Ovary (tissue), 9 donors: ENCODE results near the gene SSRP1. TPM values are rescaled to one million over a fixed set of nuclear protein-coding genes. Genes with fewer than 3 reads are reported as not detected.

Source experiments
- DNase-seq, 5 donors: peaks; one replicate each; pipeline ENCODE4 v3.0.0-alpha.2; 2019 to 2020
- H3K27ac ChIP-seq, 2 donors: fragments of 200-600 bp; one replicate each; pipeline versions ENCODE4 v1.5.1 to v1.8.0; 2019 to 2022
- H3K27me3 ChIP-seq: fragments of 200-600 bp; one replicate; pipeline ENCODE4 v1.8.0; 2022
- H3K36me3 ChIP-seq: fragments of 200-600 bp; sonication (generic); one replicate; pipeline ENCODE4 v1.5.1; 2019
- H3K4me1 ChIP-seq: one replicate; pipeline ENCODE4 v1.8.1; 2013; ENCODE audit warnings: mild to moderate bottlenecking, moderate library complexity; ENCODE audit not compliant: insufficient read depth
- H3K4me3 ChIP-seq: fragments of 200-600 bp; sonication (generic); one replicate; pipeline ENCODE4 v1.5.1; 2017
- H3K9me3 ChIP-seq, 2 donors: fragments of 200-600 bp in 1 of 2; sonication (generic) in 1 of 2; one replicate each; pipeline versions ENCODE4 v1.5.1 to v1.8.1; 2013 to 2019; ENCODE audit warnings: mild to moderate bottlenecking in 1 of 2, moderate library complexity in 1 of 2
- EP300 ChIP-seq: sonication (generic); formaldehyde crosslinking; IDR thresholded peaks from one replicate; pipeline ENCODE4 v1.6.1; 2017; ENCODE audit warnings: antibody characterized with exemption
- POLR2A ChIP-seq: fragments of 450-650 bp; IDR thresholded peaks from one replicate; pipeline ENCODE4 v1.6.1; 2017; ENCODE audit warnings: antibody characterized with exemption, mild to moderate bottlenecking, moderate library complexity
- WGBS, 3 donors: extraction: QIAGEN DNeasy Blood & Tissue Kit in 1 of 3; methylation state at CpG; one replicate each; pipeline versions ENCODE4 v1.1.5 to v1.1.7; 2013 to 2017; 5-methylcytosine and 5-hydroxymethylcytosine counted together
- intact Hi-C, 4 donors: fragments of 100-400 bp; cut with DNase I; formaldehyde crosslinking; loops; one replicate each; pipeline versions ENCODE4 v1.11.0 to v1.15.1; 2022 to 2023
- polyA plus RNA-seq, 2 donors: library from polyadenylated mRNA; stranded (reverse); fragments of 200-250 nt in 1 of 2; fragments of 350-450 nt in 1 of 2; fragmentation: Illumina TruSeq in 1 of 2; extraction: RNeasy Lipid Tissue Mini Kit (QIAGEN cat#74804) in 1 of 2; gene quantifications; one replicate each; pipeline ENCODE4 v1.2.3, GENCODE V29; 2013 to 2014
- total RNA-seq, 7 donors: library from RNA; depleted of rRNA in 2 of 7; stranded (reverse); fragments of >200 nt in 2 of 7; fragmentation: NEBNext Ultra II Directional in 3 of 7; extraction: Animal tissue kit (Norgen Biotek cat#: 25700) in 3 of 7; gene quantifications; one replicate each; pipeline versions ENCODE4 v1.1.0 to v1.2.4, GENCODE V29; 2016 to 2023
- TF ChIP-seq, protein P1 (sequence below), 3 donors: fragments of 450-650 bp in 2 of 3; fragments of 200-600 bp in 1 of 3; IDR thresholded peaks; one replicate each; pipeline versions ENCODE4 v1.5.1 to v1.8.0; 2016 to 2022; ENCODE audit warnings: antibody characterized with exemption in 3 of 3, mild to moderate bottlenecking in 1 of 3
- donor health status: DM: no; HTN: no; CAD: no; lungs with moderate emphysema.
- donor health status: DM: no; HTN: no; CAD: no.
- donor health status: Bipolar disorder and iron deficiency.
- donor health status: DM: yes; HTN: yes; CAD: no.
- donor health status: DM: no; HTN: no; CAD: no.
- donor health status: DM: yes; HTN: yes; CAD: no.

Gene SSRP1
- total and polyA plus RNA-seq, 9 donors = 43.3 to 134 (median 87.7) TPM

GRCh38 chr11:57378186-57378585 lies 42.5 kb upstream of the SSRP1 start:
- no peak overlapping the region for H3K4me3 ChIP-seq
- no peaks in the 10 kb centered on the region for H3K4me1 ChIP-seq
- no peaks in the 10 kb centered on the region for H3K36me3 ChIP-seq
- TF ChIP-seq POLR2A = no peak
- no peak for TF ChIP-seq EP300
- TF ChIP-seq, protein P1, sequence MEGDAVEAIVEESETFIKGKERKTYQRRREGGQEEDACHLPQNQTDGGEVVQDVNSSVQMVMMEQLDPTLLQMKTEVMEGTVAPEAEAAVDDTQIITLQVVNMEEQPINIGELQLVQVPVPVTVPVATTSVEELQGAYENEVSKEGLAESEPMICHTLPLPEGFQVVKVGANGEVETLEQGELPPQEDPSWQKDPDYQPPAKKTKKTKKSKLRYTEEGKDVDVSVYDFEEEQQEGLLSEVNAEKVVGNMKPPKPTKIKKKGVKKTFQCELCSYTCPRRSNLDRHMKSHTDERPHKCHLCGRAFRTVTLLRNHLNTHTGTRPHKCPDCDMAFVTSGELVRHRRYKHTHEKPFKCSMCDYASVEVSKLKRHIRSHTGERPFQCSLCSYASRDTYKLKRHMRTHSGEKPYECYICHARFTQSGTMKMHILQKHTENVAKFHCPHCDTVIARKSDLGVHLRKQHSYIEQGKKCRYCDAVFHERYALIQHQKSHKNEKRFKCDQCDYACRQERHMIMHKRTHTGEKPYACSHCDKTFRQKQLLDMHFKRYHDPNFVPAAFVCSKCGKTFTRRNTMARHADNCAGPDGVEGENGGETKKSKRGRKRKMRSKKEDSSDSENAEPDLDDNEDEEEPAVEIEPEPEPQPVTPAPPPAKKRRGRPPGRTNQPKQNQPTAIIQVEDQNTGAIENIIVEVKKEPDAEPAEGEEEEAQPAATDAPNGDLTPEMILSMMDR (IDR thresholded peaks at IDR 0.05) = no peak
- intact Hi-C loops = no loop called here
- no peaks in the 10 kb centered on the region for H3K27me3 ChIP-seq
- H3K9me3 ChIP-seq = no peaks in the 10 kb centered on the region
- no peak for DNase-seq
- no peak overlapping the region for H3K27ac ChIP-seq

- intact Hi-C loops = no loop called here
- H3K27ac ChIP-seq = no peak overlapping the region
- H3K27me3 ChIP-seq = no peaks in the 10 kb centered on the region
- no peak for DNase-seq
- no peaks in the 10 kb centered on the region for H3K4me1 ChIP-seq
- no peak overlapping the region for H3K4me3 ChIP-seq
- H3K36me3 ChIP-seq = no peaks in the 10 kb centered on the region
- TF ChIP-seq, protein P1 (IDR thresholded peaks at IDR 0.05) = no peak
- no peak for TF ChIP-seq EP300
- no peak for TF ChIP-seq POLR2A
- WGBS, 3 donors = 43 to 64% (median 57%) methylated on average over 5 of the region's 5 CpGs
- H3K9me3 ChIP-seq = no peaks in the 10 kb centered on the region
These were observed 41.4 kb upstream of the SSRP1 start for GRCh38 chr11:57377107-57377506.

DNA sequence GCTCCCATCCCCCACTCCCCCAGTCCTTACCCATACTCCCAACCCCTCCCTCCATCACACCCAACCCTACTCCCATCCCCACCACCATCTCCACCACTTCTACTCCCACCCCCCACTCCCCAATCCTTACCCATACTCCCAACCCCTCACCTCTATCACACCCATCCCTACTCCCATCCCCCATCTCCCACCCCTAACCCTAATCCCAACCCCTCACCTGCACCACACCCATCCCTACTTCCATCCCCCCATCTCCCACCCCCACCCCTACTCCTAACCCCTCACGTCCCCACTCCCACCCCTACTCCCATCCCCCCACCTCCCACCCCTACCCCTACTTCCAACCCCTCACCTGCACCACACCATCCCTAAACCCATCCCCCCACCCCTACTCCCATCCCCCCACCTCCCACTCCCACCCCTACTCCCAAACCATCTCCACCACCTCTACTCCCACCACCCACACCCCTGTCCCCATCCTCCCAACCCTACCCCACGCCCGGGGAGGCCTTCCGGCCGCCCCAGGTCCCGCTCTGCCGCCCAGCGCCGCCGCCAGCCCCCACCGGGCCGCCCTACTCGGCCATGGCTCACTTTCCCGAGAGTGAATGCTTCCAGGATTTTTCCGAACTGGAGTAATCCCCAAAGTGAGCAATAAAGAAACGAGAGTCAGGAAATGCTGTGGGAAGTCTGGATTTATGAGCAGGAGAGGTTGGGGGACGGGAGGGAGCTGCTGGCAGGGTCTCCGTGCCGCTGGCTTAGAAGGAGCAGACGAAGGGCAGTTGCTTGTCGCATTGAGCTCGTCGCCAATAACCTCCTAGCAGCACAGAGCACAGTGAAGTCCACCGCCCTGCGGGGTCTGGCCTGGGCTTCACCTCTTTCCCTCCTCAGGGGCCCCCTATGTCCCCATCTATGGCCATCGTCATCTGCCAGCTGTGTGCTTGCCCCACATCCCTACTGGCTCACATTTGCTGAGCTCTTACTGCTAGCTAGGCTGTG lies 40.7 kb upstream of the SSRP1 start:
- WGBS, 3 donors = 51 to 60% (median 52%) methylated on average over 23 to 26 of the region's 26 CpGs
- Histone ChIP-seq H3K36me3 (no peaks in the 10 kb centered on the region), H3K27me3 (no peaks in the 10 kb centered on the region), H3K4me3 (no peak overlapping the region), H3K4me1 (no peaks in the 10 kb centered on the region), H3K9me3 (no peaks in the 10 kb centered on the region), H3K27ac (no peak overlapping the region)
- DNase-seq = no peak
- intact Hi-C loops = no loop called here
- TF ChIP-seq EP300 = no peak
- TF ChIP-seq, protein P1 (IDR thresholded peaks at IDR 0.05) = no peak
- no peak for TF ChIP-seq POLR2A

GRCh38 chr11:57375490-57375889 lies 39.8 kb upstream of the SSRP1 start:
- Histone ChIP-seq H3K36me3 (no peaks in the 10 kb centered on the region), H3K27me3 (no peaks in the 10 kb centered on the region), H3K4me3 (no peak overlapping the region), H3K9me3 (no peaks in the 10 kb centered on the region), H3K4me1 (no peaks in the 10 kb centered on the region), H3K27ac (no peak overlapping the region)
- WGBS, 3 donors = 64 to 79% (median 71%) methylated on average over 2 of the region's 2 CpGs
- TF ChIP-seq POLR2A = no peak
- TF ChIP-seq, protein P1 (IDR thresholded peaks at IDR 0.05) = no peak
- TF ChIP-seq EP300 = no peak
- DNase-seq = no peak
- intact Hi-C loops = no loop called here
